Forelimb muscle (tissue), 1 donor: ENCODE measurements around the gene SAV1. TPM values are rescaled to one million over a fixed set of nuclear protein-coding genes. Genes with fewer than 3 reads are reported as not detected.

Experiments
- DNase-seq: peaks from one replicate; pipeline ENCODE4 v3.0.0-alpha.2; 2013; ENCODE audit warnings: low read depth
- polyA plus RNA-seq: library from polyadenylated mRNA; unstranded; fragments of 120-200 nt; gene quantifications from one replicate; pipeline ENCODE4 v1.2.1, GENCODE V29; 2013; ENCODE audit not compliant: insufficient read length

Gene SAV1
- polyA plus RNA-seq, 1 donor, result 20.9 TPM

DNA sequence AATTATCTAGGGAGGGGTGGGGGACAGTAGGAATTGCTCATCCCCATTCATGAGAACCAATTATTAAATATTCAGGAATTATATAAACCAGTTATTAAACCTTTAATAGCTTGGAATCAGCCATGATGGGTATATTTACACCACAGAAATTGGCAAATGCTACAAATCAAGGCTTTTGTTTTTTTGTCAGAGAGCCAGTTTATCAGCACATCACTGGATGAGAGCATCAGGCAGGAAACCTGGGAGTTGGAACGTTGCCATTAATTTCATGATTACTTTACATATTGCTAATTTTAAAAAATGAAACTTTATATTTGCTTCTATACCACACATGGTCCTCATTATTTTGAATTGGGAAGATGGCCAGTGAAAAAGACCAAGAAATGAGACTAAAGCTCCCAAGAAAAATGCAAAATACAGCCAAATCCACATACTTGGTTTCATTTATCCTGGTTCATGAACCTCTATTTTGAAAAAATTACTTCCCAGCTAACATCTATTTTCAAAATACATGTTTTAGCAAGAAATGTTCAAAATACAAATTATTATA is 59.7 kb downstream of the SAV1 start:
- DNase-seq, result peak; percentile 62

DNA sequence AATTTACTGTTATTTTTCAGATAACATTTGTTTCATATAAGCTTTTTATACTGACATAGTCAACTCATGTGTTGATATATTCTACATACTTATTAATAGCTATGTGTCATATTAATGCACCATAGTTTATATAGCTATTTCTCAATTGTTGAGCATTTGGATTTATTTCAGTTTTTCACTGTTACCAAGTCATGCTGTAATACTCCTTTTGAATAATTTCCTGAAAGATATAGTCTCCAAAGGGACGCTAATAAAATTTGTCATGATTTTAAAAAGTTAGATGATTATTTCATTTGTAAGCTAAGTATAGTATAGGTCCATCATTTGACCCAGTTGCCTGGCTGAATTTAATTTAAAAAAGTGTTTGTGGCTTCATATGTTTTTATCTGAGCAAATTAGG is 60.3 kb downstream of the SAV1 start:
- no peak for DNase-seq

DNA sequence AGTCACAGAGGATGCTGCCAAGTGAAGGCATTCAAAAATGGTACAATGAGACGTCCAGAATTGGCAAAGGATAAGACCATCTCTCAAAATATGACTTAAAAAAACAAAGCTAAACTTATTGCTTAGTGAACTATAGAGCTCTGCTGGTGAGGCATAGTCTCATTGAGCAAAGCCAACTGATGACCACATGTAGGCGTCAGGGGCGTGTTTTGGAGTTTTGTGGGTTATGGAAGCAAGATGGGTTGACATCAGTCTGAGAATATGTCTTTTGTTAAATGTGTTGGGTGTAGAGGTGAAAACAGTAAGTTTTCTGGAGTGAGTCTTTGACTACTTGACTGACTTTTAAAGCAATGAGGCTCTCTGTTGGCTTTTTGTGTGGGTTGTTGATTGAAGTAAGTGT is 60.9 kb downstream of the SAV1 start:
- DNase-seq, result no peak

DNA sequence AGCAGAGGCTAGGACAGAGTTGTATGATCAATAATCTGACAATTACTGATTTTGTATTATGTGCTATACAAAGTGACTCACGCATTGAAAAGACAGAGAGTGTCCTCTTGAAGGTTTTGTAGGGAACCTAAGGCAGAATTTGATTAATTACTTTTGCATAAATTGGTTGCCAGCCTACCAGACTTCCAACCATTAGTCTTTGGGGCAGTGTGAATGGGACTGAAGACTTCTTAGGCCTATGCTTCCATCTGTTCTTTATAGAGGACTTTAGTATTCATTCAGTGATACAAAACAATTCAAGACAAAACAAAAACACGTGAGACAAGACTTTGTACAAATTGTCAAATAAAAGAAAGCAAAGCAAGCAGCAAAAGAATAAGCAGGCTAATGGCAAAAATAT is 61.6 kb downstream of the SAV1 start:
- no peak for DNase-seq

DNA sequence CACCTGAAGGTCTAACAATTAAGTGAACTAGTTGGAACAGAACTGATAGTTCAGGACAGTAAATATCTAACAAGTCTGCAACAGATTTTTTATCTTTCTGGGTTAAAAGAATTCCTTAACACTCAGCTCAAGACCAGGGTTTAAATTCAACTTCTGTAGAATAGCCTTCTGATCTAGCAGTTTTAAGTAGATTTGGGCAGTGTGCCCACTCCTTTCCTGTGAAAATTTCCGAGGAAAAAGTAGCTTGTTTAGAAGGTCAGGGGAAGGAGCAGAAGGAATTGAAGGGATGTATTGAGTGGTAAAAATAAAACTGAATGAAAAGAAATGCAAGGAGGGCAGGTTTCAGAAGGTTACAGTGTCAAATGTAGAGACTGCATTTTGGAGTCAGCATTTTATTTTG is 62.3 kb downstream of the SAV1 start:
- no peak for DNase-seq

DNA sequence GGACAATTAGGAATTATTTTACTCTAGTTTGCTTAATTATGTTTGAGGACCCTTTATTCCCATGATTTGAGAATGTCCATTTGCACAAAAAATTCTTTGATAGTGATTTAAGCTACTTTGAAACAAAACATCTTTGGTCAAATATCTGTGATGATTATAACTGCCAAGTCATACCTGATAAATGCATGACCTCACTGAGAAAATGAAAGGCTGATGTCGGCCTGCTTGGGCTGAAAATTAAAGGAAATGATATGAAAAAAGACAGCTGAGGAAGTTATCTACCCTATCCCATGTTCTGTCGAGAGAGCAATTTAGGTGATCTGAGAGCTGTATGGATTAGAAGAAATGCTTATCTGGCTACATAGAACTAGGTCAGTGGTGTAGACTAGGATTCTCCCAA is 64.5 kb downstream of the SAV1 start:
- no peak for DNase-seq

DNA sequence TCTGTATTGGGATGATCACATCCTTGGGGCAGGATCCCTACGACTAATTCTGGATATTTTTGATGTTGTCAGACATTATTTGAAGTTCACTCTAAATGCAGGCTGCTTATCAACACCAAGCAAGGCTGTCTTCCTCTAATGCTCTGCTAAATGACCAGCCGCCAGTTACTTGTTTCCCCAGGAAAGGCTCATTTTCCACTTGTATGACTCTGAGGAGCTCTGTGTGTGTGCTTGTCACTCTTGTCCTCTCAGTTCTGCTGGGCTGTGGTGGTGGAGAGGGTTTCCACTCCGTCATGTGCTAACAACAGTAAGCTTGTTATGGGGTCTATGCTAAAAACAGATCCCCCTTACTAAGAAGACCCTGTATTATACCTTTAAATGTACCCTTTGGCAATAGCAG is 66.1 kb downstream of the SAV1 start:
- no peak for DNase-seq

DNA sequence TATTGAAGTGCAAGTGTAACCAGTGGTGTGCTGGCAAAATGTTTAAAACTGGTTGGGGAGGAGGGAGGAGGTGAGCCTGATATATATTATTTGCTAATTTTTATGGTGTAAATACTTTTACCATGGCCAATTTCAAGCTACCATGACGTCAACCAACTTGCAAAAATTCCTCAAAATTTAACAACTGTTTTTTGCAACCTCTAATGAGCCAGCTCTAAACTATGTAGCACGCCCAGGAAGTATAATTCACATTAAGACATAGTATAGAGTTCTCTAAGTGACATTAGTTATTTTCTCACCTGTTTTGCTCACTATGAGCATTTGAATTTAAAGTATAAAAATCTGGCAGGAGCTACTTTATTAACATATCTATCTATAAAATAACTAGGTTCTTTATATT is 66.7 kb downstream of the SAV1 start:
- DNase-seq, result no peak

DNA sequence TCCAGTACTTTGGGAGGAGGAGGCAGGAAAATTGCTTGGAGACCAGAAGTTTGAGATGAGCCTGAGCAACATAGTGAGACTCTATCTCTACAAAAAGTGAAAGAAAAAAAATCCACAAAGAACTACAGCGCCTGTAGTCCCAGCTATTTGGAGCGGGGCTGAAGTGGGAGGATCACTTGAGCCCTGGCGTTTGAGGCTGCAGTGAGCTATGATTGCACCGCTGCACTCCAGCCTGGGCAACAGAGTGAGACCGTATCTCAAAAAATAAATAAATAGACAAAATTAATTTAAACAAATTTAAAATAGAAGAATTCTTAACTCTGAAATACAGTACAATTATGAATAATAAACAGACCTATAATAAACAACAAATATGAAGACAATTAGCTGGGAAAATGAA is 67.3 kb downstream of the SAV1 start:
- no peak for DNase-seq

DNA sequence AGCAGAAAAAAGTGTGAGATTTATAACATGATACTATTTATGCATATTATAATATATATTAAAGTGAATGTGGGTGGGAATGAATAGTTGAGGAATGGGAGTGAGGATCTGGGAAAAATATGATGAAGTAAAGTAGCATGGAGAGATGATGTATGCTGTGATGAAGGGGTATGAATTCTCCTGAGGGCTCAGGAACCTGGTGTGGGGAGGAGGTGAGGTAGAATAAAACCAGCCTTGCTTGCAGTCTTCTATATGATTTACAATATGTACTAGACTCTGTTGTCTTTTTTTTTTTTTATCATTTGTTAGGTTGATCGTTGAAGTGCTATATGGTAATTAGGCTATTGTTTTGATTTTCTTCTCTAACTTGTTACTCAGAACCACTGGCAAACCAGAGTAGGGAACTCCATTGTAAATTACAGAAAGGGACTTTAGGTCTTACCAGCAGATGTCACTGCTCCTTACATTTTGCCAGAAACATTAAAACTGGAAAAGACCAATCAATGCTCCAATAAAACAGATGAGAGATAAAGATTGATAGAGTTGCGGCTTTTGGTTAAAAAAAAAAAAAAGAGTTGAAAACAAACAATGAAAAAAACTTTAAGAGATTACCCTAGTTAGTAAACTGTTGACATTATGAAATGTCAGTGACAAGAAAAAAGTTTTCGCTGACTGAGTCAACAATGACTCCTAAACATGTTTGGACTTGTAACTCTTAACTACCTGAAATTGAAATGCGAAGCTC is 68.2 kb downstream of the SAV1 start:
- DNase-seq, result no peak

DNA sequence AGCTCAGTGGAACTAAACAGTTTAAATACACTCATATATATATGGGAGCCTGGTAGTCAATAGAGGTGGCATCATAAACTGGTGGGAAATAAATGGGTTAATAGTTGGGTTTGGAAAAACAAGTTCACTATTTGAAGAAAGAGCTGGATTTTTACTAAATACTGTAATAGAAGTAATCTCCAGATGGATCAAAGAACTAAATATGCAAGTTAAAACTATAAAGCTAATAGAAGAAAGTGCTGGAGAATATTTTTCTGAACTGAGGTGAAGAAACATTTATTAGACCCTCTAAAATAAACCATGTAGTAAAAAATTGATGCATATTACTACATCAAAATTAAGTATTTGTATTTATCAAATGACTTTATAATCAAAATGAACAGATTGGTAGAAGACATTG is 69.3 kb downstream of the SAV1 start:
- DNase-seq, result no peak

DNA sequence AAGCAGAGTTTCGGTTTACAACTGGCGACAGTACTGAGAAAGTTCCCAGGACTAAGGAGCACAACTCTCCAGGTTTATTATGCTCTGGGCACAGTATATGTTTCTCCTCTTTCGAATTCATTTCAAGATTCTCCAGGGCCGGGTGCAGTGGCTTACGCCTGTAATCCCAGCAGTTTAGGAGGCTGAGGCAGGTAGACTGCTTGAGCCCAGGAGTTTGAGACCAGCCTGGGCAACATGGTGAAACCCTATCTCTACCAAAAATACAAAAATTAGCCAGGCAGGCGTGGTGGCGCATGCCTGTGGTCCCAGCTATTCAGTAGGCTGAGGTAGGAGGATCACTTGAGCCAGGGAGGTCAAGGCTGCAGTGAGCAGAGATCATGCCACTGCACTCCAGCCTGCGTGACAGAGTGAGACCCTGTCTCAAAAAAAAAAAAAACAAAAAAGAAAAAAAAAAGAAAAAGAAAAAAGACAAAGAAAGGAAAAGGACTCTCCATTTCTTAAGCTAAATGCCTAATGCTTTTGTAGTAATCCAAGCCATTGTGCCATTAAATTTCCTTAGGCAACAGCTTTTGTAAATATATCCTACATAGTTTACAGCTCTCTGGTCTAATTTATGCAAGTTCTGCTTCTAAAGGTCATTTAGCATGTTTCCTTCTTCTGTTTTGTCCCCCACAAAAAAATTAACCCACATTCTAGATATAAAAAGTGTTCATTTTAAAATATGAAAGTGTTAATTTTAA is 73.4 kb downstream of the SAV1 start:
- no peak for DNase-seq

DNA sequence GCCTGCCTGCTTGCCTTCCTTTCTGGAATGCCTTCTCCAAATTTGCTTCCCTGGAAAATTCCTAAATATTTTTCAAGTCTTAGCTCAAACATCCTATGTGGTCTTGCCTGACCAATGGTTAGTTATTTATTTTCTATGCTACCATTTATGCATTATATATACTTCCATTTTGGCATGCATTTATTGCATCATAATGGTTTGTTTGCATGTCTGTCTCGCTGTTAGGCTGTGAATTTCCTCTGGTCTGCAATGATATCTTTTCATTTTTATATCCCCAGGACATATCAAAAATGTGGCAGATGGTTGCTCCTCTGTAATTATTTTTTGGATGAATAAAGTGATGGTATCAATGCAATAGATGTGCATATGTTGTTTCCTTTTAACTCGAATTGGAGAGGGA is 77.6 kb downstream of the SAV1 start:
- no peak for DNase-seq

Other genes with a start within 250 kb of the SAV1 start
- gene MAP4K5, start 135.7 kb downstream of the SAV1 start, polyA plus RNA-seq, result 29.5 TPM
- 6.1 TPM for gene ATL1, start 108.2 kb downstream of the SAV1 start, polyA plus RNA-seq
- 40.2 TPM for gene NIN, start 162.9 kb upstream of the SAV1 start, polyA plus RNA-seq
- 1.1 TPM for gene ABHD12B, start 203.7 kb upstream of the SAV1 start, polyA plus RNA-seq